HG02623 (cell line): ENCODE measurements around the gene TRNP1.

Experiments
- ATAC-seq: cut with Tn5 transposase; IDR thresholded peaks from one replicate; pipeline ENCODE4 v1.9.1; 2021; ENCODE audit warnings: moderate library complexity; ENCODE audit not compliant: unreplicated experiment

Gene TRNP1

GRCh38 chr1:27000817-27001460 is 7.4 kb downstream of the TRNP1 start:
- ATAC-seq: no peak

- no peak for ATAC-seq
Observed at GRCh38 chr1:27001570-27002360, 8.3 kb downstream of the TRNP1 start.

GRCh38 chr1:27003745-27004470 is 10.4 kb downstream of the TRNP1 start:
- ATAC-seq: no peak

GRCh38 chr1:27004471-27005165 is 11.1 kb downstream of the TRNP1 start:
- ATAC-seq: no peak

GRCh38 chr1:27005166-27005530 is 11.7 kb downstream of the TRNP1 start:
- no peak for ATAC-seq

GRCh38 chr1:27005648-27006496 is 12.4 kb downstream of the TRNP1 start:
- ATAC-seq: no peak

- no peak for ATAC-seq
Observed at GRCh38 chr1:27006683-27007082, 13.2 kb downstream of the TRNP1 start.

GRCh38 chr1:27007909-27008582 is 14.6 kb downstream of the TRNP1 start:
- ATAC-seq: no peak

- no peak for ATAC-seq
Observed at GRCh38 chr1:27009601-27010197, 16.2 kb downstream of the TRNP1 start.

- ATAC-seq: no peak
Observed at GRCh38 chr1:27010226-27010994, 16.9 kb downstream of the TRNP1 start.

GRCh38 chr1:27011058-27011764 is 17.7 kb downstream of the TRNP1 start:
- no peak for ATAC-seq

- ATAC-seq: no peak
Observed at GRCh38 chr1:27011976-27012563, 18.6 kb downstream of the TRNP1 start.

GRCh38 chr1:27015260-27015659 is 21.8 kb downstream of the TRNP1 start:
- ATAC-seq: no peak

GRCh38 chr1:27016376-27016775 is 22.9 kb downstream of the TRNP1 start:
- no peak for ATAC-seq

GRCh38 chr1:27017207-27017606 is 23.7 kb downstream of the TRNP1 start:
- no peak for ATAC-seq

GRCh38 chr1:27018316-27018715 is 24.8 kb downstream of the TRNP1 start:
- ATAC-seq: no peak

GRCh38 chr1:27021354-27022031 is 28.0 kb downstream of the TRNP1 start:
- ATAC-seq: no peak
